GM12878 (cell line): ENCODE results near the gene MRPL39. TPM values are rescaled to one million over a fixed set of nuclear protein-coding genes. Genes with fewer than 3 reads are reported as not detected.

ENCODE experiments used
- E4F1 ChIP-seq: fragments of 450-650 bp; IDR thresholded peaks from 2 replicates; pipeline ENCODE4 v1.6.1; 2018; ENCODE audit warnings: borderline replicate concordance, mild to moderate bottlenecking; ENCODE audit not compliant: partially characterized antibody
- ELK1 ChIP-seq: IDR thresholded peaks from 2 replicates; pipeline ENCODE4 v1.6.1; 2012; ENCODE audit warnings: low read depth, low read length, improper control_type of control experiment
- MEF2A ChIP-seq: IDR thresholded peaks from 2 replicates; pipeline ENCODE4 v1.6.1; 2011; ENCODE audit warnings: low read depth, mild to moderate bottlenecking, low read length, moderate library complexity; ENCODE audit not compliant: insufficient read depth
- MEF2B ChIP-seq: fragments of 450-650 bp; IDR thresholded peaks from 2 replicates; pipeline ENCODE4 v1.6.1; 2018; ENCODE audit warnings: mild to moderate bottlenecking, moderate library complexity; ENCODE audit not compliant: partially characterized antibody, poor library complexity, severe bottlenecking
- RB1 ChIP-seq: fragments of 450-650 bp; formaldehyde crosslinking; IDR thresholded peaks from 2 replicates; pipeline ENCODE4 v1.6.1; 2017; ENCODE audit warnings: mild to moderate bottlenecking, borderline replicate concordance
- YY1 ChIP-seq: IDR thresholded peaks from 2 replicates; pipeline ENCODE4 v1.6.1; 2011; ENCODE audit warnings: low read depth, mild to moderate bottlenecking, low read length
- polyA plus RNA-seq, 11 experiments: library from polyadenylated mRNA; depleted of rRNA in 4 of 11; unstranded in 6 of 11; stranded (reverse) in 5 of 11; fragments of >200 nt; fragmentation: Nextera tagmentation in 4 of 11; fragmentation: Illumina TruSeq in 1 of 11; extraction: Ambion mirVana in 4 of 11; extraction: Trizol in 1 of 11; gene quantifications; 1 replicate in 1 of 11; 2 replicates in 10 of 11; pipeline versions ENCODE4 v1.2.1 to v1.2.3, GENCODE V29; 2011 to 2016; ENCODE audit warnings: inconsistent platforms in 2 of 11, missing spikeins in 2 of 11, low read depth in 1 of 11
- total RNA-seq, 4 experiments: library from RNA; depleted of rRNA in 3 of 4; stranded (reverse); fragments of >200 nt in 3 of 4; fragmentation: Illumina TruSeq in 1 of 4; extraction: Trizol in 1 of 4; gene quantifications; 2 replicates each; pipeline versions ENCODE4 v1.2.1 to v1.2.3, GENCODE V29; 2013 to 2021

The MRPL39 gene
- total and polyA plus RNA-seq, 10 of the 15 experiments (the other 5 are each of a cell fraction or from before 2014, with no cell fraction given), result 68.8 to 292 (median 120) TPM

GRCh38 chr21:25640202-25640942 lies 33.1 kb upstream of the MRPL39 start (continued):
- no peak for TF ChIP-seq E4F1
- no peak for TF ChIP-seq ELK1
- TF ChIP-seq MEF2A, result no peak
- TF ChIP-seq RB1, result no peak
- TF ChIP-seq MEF2B, result peak; percentile 32
- TF ChIP-seq YY1, result peak; percentile 9; the same call in 1 of the 2 replicates
